Natural killer cell (primary cell): ENCODE results near the gene FLACC1. TPM values are rescaled to one million over a fixed set of nuclear protein-coding genes. Genes with fewer than 3 reads are reported as not detected.

Experiments
- ATAC-seq, 3 donors: fragments of 150-1000 bp in 2 of 3; fragments of 200-7000 bp in 1 of 3; cut with Tn5 transposase; 1 replicate in 1 of 3; 2 replicates in 2 of 3; pipeline ENCODE4 v1.10.0; 2021; ENCODE audit warnings: mild to moderate bottlenecking in 2 of 3, moderate library complexity in 2 of 3
- DNase-seq, 2 donors: peaks; one replicate each; pipeline versions ENCODE4 v3.0.0 to v3.0.0-alpha.2; 2013 to 2021; ENCODE audit warnings: mixed read lengths in 1 of 2
- H3K27ac ChIP-seq: one replicate; pipeline ENCODE4 v1.5.1; 2013; ENCODE audit warnings: mild to moderate bottlenecking, low read length
- H3K27me3 ChIP-seq: one replicate; pipeline ENCODE4 v1.6.1; 2013; ENCODE audit warnings: low read length; ENCODE audit not compliant: control insufficient read depth, insufficient read depth
- H3K36me3 ChIP-seq: one replicate; pipeline ENCODE4 v1.6.1; 2013; ENCODE audit warnings: low read length; ENCODE audit not compliant: control insufficient read depth, insufficient read depth
- H3K4me1 ChIP-seq: one replicate; pipeline ENCODE4 v1.6.1; 2013; ENCODE audit warnings: low read length; ENCODE audit not compliant: control insufficient read depth, insufficient read depth
- H3K4me3 ChIP-seq: one replicate; pipeline ENCODE4 v1.5.1; 2013; ENCODE audit warnings: low read length
- H3K9me3 ChIP-seq: one replicate; pipeline ENCODE4 v1.6.1; 2013; ENCODE audit warnings: low read length; ENCODE audit not compliant: control insufficient read depth, insufficient read depth
- H3K27ac Mint-ChIP-seq, 2 donors: one replicate each; pipeline ENCODE4 v1.8.0; 2022; ENCODE audit warnings: mild to moderate bottlenecking in 2 of 2, mixed read lengths in 2 of 2, moderate library complexity in 1 of 2
- H3K27me3 Mint-ChIP-seq, 2 donors: one replicate each; pipeline ENCODE4 v1.8.0; 2022; ENCODE audit warnings: low read depth in 2 of 2, mixed read lengths in 2 of 2
- H3K36me3 Mint-ChIP-seq: one replicate; pipeline ENCODE4 v1.8.0; 2022; ENCODE audit warnings: mixed read lengths
- H3K4me1 Mint-ChIP-seq, 2 donors: one replicate each; pipeline ENCODE4 v1.8.0; 2022; ENCODE audit warnings: mixed read lengths in 2 of 2
- H3K4me3 Mint-ChIP-seq: one replicate; pipeline ENCODE4 v1.8.0; 2022; ENCODE audit warnings: mild to moderate bottlenecking, moderate library complexity, mixed read lengths
- H3K9me3 Mint-ChIP-seq, 2 donors: one replicate each; pipeline ENCODE4 v1.8.0; 2022; ENCODE audit warnings: mixed read lengths in 2 of 2
- CTCF ChIP-seq: fragments of 200-600 bp; IDR thresholded peaks from one replicate; pipeline ENCODE4 v1.8.0; 2022; ENCODE audit warnings: antibody characterized with exemption
- WGBS: methylation state at CpG from one replicate; pipeline ENCODE4 v1.1.7; 2013; ENCODE audit warnings: missing lambda C conversion rate; ENCODE audit not compliant: insufficient coverage; 5-methylcytosine and 5-hydroxymethylcytosine counted together
- intact Hi-C: fragments of 100-400 bp; cut with micrococcal nuclease; formaldehyde crosslinking; loops from one replicate; pipeline ENCODE4 v1.14.2; 2022
- total RNA-seq, 4 donors: library from RNA; stranded (reverse); fragments of 120-200 nt in 1 of 4; gene quantifications; one replicate each; pipeline versions ENCODE4 v1.2.3 to v1.2.4, GENCODE V29; 2013 to 2022

FLACC1 gene
- total RNA-seq, 3 donors from 2014 or later (not counting 1 experiment from before 2014, with no cell fraction given) = 5.2 to 7.0 (median 6.8) TPM

GRCh38 chr2:201342923-201343322, 14.2 kb downstream of the FLACC1 start:
- H3K4me1 Mint-ChIP-seq = peaks cover 16 to 19% of the 10 kb centered on the region in 2 donors
- Histone ChIP-seq H3K9me3 (no peaks in the 10 kb centered on the region), H3K36me3 (no peaks in the 10 kb centered on the region), H3K4me1 (no peaks in the 10 kb centered on the region), H3K4me3 (no peak overlapping the region), H3K27ac (no peak overlapping the region), H3K27me3 (no peaks in the 10 kb centered on the region)
- no peak for DNase-seq
- H3K4me3 Mint-ChIP-seq = no peak overlapping the region
- peaks cover 4 to 7% of the 10 kb centered on the region in 2 donors for H3K9me3 Mint-ChIP-seq
- WGBS = 91% methylated on average over 2 of the region's 2 CpGs
- no peak for TF ChIP-seq CTCF
- intact Hi-C loops = no loop called here
- no peak overlapping the region for H3K27ac Mint-ChIP-seq
- H3K27me3 Mint-ChIP-seq = no peaks in the 10 kb centered on the region
- peaks cover 26% of the 10 kb centered on the region for H3K36me3 Mint-ChIP-seq
- ATAC-seq = no peak

- no peak for TF ChIP-seq CTCF
- Histone ChIP-seq H3K4me1 (no peaks in the 10 kb centered on the region), H3K9me3 (no peaks in the 10 kb centered on the region), H3K27me3 (no peaks in the 10 kb centered on the region), H3K36me3 (no peaks in the 10 kb centered on the region), H3K27ac (no peak overlapping the region), H3K4me3 (no peak overlapping the region)
- H3K9me3 Mint-ChIP-seq = peaks cover 0 to 9% of the 10 kb centered on the region in 2 donors
- H3K27me3 Mint-ChIP-seq = no peaks in the 10 kb centered on the region
- no peak overlapping the region for H3K27ac Mint-ChIP-seq
- ATAC-seq (no peak), DNase-seq (no peak)
- intact Hi-C loops = no loop called here
- peaks cover 0 to 5% of the 10 kb centered on the region in 2 donors for H3K4me1 Mint-ChIP-seq
- peaks cover 23% of the 10 kb centered on the region for H3K36me3 Mint-ChIP-seq
- WGBS = no CpG with 5 or more reads among the region's 1 CpG
- H3K4me3 Mint-ChIP-seq = no peak overlapping the region
Measured at GRCh38 chr2:201329409-201329808, 27.7 kb downstream of the FLACC1 start.

- no peak overlapping the region for H3K27ac ChIP-seq
- WGBS = 80% methylated on average over 1 of the region's 3 CpGs
- H3K4me1 ChIP-seq = no peaks in the 10 kb centered on the region
- no peaks in the 10 kb centered on the region for H3K27me3 ChIP-seq
- H3K27me3 Mint-ChIP-seq = no peaks in the 10 kb centered on the region
- H3K4me1 Mint-ChIP-seq = peaks cover 0 to 5% of the 10 kb centered on the region in 2 donors
- intact Hi-C loops = no loop called here
- H3K9me3 ChIP-seq = peaks cover 3% of the 10 kb centered on the region
- TF ChIP-seq CTCF = no peak
- no peak for ATAC-seq
- H3K27ac Mint-ChIP-seq = no peak overlapping the region
- DNase-seq = no peak
- no peak overlapping the region for H3K4me3 ChIP-seq
- peaks cover 7 to 15% of the 10 kb centered on the region in 2 donors for H3K9me3 Mint-ChIP-seq
- H3K4me3 Mint-ChIP-seq = no peak overlapping the region
- H3K36me3 Mint-ChIP-seq = peaks cover 40% of the 10 kb centered on the region
- H3K36me3 ChIP-seq = no peaks in the 10 kb centered on the region
Measured at GRCh38 chr2:201327678-201328077, 29.5 kb downstream of the FLACC1 start.

- DNase-seq = no peak
- peaks cover 63% of the 10 kb centered on the region for H3K36me3 Mint-ChIP-seq
- no peak overlapping the region for H3K27ac ChIP-seq
- no peak overlapping the region for H3K4me3 Mint-ChIP-seq
- ATAC-seq = no peak
- no peaks in the 10 kb centered on the region for H3K27me3 ChIP-seq
- H3K9me3 ChIP-seq = peaks cover 7% of the 10 kb centered on the region
- H3K27me3 Mint-ChIP-seq = no peaks in the 10 kb centered on the region
- H3K4me1 ChIP-seq = no peaks in the 10 kb centered on the region
- H3K4me3 ChIP-seq = no peak overlapping the region
- no peak overlapping the region for H3K27ac Mint-ChIP-seq
- intact Hi-C loops = no loop called here
- H3K36me3 ChIP-seq = no peaks in the 10 kb centered on the region
- no peak for TF ChIP-seq CTCF
- no peaks in the 10 kb centered on the region for H3K4me1 Mint-ChIP-seq
- H3K9me3 Mint-ChIP-seq = peaks cover 7 to 14% of the 10 kb centered on the region in 2 donors
Measured at GRCh38 chr2:201322772-201323171, 34.4 kb downstream of the FLACC1 start.
